GM12873 (cell line): Measurements from ENCODE around the gene ZNF644.

ENCODE experiments used
- TF ChIP-seq, protein P1 (sequence below): IDR thresholded peaks from 2 replicates; pipeline ENCODE4 v1.5.1; 2012; ENCODE audit warnings: low read depth, mild to moderate bottlenecking, moderate library complexity, low read length, control low read depth; ENCODE audit not compliant: insufficient read depth; ENCODE audit errors: missing control alignments

ZNF644 gene

DNA sequence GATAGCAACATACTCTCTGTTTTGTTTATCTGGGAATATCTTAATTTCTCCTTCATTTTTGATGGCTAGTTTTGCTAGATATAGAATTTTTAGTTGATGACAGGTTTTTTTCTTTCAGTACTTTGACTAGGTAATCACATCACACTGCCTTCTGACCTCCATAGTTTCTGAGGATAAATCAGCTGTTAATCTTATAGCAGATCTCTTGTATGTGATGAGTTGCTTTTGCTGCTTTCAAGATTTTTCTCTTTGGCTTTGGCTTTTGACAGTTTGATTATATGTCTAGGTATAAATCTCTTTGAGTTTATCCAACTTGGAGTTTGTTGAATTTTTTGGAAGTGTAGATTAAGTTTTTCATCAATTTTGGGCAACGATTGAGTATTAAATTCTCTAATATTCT lies 142.6 kb downstream of the ZNF644 start:
- TF ChIP-seq, protein P1, sequence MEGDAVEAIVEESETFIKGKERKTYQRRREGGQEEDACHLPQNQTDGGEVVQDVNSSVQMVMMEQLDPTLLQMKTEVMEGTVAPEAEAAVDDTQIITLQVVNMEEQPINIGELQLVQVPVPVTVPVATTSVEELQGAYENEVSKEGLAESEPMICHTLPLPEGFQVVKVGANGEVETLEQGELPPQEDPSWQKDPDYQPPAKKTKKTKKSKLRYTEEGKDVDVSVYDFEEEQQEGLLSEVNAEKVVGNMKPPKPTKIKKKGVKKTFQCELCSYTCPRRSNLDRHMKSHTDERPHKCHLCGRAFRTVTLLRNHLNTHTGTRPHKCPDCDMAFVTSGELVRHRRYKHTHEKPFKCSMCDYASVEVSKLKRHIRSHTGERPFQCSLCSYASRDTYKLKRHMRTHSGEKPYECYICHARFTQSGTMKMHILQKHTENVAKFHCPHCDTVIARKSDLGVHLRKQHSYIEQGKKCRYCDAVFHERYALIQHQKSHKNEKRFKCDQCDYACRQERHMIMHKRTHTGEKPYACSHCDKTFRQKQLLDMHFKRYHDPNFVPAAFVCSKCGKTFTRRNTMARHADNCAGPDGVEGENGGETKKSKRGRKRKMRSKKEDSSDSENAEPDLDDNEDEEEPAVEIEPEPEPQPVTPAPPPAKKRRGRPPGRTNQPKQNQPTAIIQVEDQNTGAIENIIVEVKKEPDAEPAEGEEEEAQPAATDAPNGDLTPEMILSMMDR: no peak

GRCh38 chr1:90876101-90876500 lies 145.7 kb downstream of the ZNF644 start:
- TF ChIP-seq, protein P1: no peak
